Stimulated activated naive CD4-positive, alpha-beta T cell (primary cell): Measurements from ENCODE around the gene CDC34.
A peak's percentile ranks its signal among the peaks of the same experiment; 100 is the strongest.
"Not testable (repeated sequence)": the region's sequence is repeated elsewhere in the genome, so short reads cannot be mapped to it uniquely, and the experiment has no call there.

Experiments
- DNase-seq, 6 experiments: peaks; one replicate each; lab custom pipeline; 2025; lab: John Stamatoyannopoulos, UW

Gene CDC34

DNA sequence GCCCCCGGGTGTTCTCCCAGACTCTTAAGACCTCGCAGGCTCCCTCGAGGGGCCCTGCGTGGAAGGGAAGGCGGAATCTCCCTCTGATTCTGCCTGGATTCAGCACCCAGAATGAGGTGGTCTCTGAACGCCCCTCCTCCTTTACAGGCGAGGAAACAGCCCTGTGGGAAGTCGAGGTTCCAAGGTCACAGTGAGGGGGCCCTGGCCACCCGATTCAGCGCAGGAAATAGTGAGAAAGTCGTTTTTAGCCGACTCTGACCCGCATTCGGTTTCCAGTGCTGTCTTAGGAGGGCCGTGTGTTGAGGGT is 41.9 kb downstream of the CDC34 start:
- DNase-seq = no peak

DNA sequence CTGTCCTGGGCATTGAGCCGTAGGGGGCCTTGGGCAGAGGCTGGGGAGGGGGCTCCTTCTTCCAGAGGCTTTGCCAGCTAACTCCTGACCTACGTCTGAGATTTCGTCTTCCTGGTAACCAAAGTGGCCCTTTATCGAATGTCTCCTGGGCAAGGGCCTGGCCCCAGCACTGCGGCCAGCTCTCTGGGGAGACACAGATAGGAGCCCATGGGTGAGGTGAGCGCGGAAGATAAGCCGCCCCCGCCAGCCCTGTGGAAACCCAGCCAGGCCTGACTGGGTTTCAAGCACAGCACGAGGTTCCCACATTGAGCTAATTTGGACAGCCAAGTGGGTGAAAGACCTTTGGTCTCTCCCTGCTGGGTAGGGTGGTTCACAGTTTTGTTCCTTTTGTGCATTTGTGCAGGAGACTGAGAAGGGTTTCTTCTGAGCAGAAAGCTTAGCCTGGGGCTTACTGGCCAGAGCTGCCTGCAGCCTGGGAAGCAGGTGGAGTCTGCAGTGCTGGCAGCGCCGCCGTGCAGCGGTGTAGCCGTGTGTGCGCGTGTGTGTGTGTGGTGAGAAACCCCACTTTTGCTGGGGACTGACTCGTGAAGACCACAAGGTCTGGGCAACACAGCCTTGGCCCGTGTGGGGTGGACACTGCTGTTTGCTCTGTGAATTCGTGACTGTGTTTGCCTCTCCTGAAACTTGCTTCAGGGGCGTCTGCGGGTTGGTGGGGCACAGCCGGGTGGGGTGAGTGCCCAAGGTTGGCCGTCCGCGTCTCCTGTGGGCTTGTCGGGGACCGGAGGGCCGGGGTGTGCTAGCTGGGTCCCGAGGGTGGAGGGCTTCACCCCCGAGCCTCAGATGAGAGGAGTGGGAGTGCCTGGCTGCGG is 43.3 kb downstream of the CDC34 start:
- no peak for DNase-seq

DNA sequence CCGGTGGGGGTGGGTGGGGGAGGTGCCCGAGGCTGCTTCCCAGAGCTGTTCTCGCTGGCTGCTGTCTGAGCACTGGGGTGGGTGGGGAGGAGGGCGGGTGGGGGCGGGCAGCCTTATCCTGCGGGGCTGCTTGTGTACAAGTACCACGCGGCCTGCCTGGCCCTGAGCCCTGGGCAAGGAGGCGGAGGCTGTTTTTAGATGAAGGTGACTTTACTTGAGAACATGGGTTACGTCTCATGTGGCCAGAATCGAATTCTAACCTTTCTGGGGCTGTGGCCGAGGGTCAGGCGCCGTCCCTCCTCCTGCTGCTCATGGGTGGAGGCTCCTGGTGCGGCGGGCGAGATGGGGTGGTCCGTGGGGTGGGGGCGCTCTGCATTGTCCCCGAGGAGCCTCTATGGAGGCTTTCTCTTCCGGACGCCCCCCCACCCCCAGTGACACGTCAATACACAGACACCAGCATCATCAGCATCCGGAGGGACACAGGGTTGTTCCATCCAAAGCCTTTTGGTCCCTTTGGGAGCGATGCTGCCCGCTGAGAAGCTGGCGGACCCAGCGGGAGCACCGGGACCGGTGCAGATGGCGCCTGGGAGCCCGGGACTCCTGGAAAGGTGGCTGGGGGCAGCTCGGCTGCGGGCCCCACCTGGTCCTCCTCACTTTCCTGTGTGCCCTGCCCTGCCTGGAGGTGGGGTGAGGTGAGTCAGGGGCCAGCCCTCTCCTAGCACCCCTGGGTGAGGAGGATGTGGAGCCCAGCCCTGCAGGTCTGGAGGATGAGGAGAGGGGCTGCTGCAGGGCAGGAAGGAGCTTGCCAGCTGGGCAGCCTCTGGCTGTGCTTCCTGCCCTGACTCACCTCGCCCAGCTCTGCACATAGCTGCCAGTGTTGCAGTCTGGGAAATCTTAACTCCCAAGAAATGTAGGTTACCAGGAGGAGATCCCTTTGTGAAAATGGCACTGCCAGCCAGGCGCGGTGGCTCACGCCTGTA is 44.3 kb downstream of the CDC34 start:
- DNase-seq = no peak

DNA sequence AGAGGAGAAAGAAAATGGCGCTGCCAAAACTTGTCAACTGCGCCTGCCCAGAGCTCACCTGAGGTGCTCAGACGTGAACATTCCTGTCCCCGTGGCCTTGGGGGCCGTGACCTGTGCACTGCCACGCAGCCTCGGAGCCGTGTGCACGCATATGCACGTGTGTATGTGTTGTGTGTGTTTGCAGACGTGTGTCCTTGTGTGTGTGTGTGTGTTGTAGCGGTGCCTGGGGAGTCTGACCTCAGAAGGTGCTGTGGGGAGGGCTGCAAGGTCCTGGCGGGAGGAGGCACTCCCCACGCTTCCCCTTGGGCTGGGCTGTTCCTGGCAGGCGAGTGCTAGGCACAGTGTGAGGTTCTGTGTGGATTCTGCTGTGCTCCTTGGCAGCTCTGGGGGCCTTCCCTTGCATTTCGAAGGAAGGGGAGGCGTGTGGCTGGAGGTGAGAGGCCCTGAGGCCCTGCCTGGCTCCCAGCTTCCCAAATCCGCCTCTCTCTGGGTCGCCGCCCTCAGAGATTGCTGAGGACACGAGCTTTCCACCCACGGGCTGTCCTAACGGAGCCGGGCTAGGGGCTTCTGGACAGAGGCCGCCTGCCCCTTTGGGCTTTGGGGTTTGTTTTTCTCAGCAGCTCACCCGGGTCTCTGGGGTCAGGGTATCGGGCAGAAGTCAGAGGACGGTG is 45.3 kb downstream of the CDC34 start:
- no peak for DNase-seq

DNA sequence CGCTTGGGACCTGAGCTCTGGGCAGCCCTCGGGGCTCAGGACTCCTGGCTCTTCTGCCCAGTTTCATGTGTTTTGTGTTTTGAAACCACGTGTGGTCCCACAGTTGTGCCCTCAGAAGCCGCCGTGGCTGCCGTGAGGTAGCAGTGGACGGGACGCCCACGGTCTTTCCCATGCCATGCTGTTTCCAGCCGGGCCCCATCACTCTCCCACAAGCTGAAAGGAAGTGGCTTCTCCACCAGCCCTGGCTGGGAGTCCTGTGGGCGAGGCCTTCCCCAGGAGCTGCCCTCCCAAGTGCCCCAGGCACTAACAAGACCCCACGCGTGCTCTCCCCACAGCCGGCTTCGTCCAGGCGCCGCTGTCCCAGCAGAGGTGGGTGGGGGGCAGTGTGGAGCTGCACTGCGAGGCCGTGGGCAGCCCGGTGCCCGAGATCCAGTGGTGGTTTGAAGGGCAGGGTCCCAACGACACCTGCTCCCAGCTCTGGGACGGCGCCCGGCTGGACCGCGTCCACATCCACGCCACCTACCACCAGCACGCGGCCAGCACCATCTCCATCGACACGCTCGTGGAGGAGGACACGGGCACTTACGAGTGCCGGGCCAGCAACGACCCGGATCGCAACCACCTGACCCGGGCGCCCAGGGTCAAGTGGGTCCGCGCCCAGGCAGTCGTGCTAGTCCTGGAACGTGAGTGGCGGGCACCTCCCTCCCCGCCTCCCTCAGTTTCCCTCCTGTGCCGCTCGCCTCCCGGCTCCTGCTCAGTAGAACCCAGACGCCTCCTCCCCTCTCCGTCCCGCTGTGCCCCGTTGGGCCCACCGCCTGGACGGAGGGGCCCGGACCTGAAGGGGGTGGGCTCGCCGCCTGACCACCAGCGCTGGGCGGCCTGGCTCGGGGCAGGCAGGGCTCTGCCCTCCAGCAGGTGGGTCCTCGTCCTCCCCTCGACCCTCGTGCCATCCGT is 46.2 kb downstream of the CDC34 start:
- DNase-seq = no peak

DNA sequence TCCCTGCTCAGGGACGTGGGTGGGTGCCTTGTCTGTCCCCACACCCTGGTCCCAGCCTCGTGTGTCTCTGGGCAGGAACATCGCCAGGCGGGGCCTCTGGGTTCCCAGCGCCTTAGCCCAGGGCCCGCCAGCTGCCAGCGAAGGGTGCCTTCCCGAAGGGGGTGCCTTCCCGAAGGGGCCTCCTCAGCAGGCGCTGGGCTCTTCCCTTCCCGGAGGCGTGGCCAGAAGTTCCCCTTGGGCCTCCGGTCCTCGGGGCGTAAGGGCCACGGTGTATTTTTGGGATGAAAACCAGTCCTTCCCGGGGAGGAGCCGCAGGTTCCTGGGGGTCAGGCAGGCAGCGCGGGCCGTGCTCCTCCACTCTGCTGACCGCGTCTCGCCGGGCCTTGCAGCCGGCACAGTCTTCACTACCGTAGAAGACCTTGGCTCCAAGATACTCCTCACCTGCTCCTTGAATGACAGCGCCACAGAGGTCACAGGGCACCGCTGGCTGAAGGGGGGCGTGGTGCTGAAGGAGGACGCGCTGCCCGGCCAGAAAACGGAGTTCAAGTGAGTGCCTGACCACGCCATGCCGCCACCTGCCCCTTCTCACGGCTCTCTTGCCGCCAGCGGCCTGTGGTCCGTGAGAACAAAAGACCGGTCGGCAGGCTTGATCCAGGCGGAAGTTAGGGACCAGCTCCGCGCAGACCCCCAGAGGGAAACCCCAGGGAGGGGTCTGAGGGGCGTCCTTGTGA is 47.7 kb downstream of the CDC34 start:
- DNase-seq = no peak

GRCh38 chr19:579842-580155 is 48.2 kb downstream of the CDC34 start:
- DNase-seq = no peak

DNA sequence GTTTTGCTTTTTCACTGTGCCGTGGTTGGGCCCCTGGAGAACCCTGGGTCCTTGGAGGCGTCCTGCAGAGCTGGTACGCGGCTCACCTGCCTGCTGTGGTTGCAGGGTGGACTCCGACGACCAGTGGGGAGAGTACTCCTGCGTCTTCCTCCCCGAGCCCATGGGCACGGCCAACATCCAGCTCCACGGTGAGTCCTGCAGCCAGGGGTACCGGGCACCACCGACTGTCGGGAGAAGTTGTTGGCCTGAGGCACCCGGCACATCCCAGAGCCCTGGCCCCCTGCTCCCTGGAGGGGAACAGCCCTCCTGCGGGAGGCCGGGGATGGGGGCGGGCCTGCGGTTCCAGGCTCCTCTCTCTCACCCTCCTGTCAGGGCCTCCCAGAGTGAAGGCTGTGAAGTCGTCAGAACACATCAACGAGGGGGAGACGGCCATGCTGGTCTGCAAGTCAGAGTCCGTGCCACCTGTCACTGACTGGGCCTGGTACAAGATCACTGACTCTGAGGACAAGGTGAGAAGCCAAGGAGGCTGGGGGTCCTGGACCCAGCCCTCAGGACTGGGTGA is 48.8 kb downstream of the CDC34 start:
- no peak for DNase-seq

DNA sequence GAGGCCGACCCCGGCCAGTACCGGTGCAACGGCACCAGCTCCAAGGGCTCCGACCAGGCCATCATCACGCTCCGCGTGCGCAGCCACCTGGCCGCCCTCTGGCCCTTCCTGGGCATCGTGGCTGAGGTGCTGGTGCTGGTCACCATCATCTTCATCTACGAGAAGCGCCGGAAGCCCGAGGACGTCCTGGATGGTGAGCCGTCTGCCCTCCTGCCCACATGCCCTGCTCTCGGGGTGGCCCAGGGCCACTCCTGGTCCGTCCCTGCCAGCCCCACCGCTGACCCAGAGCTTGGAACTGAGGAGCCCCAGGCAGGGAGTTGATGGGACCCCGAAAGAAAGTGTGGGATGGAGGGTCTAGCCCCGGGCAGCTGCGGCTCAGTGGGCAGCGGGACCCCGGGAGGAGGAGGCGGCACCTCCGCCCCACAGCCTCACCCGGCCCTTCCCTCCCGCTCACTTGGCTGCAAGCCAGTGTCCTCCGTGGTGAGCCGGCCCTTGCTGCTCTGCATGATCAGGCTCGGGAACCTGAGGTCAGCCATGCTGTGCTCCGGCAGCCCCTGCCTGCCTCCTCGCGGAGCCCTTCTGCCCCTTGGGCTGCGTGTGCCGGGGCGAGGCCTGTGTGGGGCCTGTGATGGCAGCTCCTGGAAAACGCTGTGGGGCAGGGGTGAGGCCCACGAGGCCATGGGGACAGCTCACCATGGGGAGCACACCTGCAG is 50.0 kb downstream of the CDC34 start:
- no peak for DNase-seq

DNA sequence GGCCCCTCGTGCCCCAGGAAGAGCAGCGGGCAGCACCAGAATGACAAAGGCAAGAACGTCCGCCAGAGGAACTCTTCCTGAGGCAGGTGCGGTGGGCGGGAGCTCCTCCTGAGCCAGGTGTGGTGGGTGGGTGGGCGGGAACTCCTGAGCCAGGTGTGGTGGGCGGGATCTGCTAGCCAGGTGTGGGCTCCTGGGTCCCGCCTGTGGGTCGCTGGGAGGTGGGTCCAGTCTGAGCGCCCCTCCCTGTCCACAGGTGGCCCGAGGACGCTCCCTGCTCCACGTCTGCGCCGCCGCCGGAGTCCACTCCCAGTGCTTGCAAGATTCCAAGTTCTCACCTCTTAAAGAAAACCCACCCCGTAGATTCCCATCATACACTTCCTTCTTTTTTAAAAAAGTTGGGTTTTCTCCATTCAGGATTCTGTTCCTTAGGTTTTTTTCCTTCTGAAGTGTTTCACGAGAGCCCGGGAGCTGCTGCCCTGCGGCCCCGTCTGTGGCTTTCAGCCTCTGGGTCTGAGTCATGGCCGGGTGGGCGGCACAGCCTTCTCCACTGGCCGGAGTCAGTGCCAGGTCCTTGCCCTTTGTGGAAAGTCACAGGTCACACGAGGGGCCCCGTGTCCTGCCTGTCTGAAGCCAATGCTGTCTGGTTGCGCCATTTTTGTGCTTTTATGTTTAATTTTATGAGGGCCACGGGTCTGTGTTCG is 51.1 kb downstream of the CDC34 start:
- no peak for DNase-seq

DNA sequence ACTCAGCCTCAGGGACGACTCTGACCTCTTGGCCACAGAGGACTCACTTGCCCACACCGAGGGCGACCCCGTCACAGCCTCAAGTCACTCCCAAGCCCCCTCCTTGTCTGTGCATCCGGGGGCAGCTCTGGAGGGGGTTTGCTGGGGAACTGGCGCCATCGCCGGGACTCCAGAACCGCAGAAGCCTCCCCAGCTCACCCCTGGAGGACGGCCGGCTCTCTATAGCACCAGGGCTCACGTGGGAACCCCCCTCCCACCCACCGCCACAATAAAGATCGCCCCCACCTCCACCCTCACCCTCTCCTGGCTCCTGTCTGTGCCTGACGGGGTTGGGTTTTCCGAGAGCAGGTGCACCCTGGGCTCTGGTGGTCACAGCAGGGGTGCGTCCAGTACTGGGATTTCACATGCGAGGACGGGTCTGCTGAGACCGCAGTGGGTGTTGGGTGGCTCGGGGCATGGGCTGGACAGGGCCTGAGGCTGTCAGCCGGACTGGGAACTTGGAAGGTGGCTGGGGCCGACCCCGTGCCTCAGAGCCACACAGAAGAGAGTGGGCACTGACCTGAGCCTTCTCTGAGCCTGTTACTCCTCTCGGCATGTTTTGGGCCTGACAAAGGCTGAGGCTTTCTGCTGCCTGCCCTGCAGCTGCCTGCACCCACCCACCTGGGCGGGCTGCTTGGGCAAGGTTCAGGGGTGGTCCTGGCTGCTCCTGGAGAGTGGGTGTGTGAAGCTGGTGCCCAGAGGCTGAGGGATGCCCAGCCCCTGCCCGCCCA is 51.8 kb downstream of the CDC34 start:
- no peak for DNase-seq

GRCh38 chr19:583968-584239 is 52.3 kb downstream of the CDC34 start:
- DNase-seq = no peak

DNA sequence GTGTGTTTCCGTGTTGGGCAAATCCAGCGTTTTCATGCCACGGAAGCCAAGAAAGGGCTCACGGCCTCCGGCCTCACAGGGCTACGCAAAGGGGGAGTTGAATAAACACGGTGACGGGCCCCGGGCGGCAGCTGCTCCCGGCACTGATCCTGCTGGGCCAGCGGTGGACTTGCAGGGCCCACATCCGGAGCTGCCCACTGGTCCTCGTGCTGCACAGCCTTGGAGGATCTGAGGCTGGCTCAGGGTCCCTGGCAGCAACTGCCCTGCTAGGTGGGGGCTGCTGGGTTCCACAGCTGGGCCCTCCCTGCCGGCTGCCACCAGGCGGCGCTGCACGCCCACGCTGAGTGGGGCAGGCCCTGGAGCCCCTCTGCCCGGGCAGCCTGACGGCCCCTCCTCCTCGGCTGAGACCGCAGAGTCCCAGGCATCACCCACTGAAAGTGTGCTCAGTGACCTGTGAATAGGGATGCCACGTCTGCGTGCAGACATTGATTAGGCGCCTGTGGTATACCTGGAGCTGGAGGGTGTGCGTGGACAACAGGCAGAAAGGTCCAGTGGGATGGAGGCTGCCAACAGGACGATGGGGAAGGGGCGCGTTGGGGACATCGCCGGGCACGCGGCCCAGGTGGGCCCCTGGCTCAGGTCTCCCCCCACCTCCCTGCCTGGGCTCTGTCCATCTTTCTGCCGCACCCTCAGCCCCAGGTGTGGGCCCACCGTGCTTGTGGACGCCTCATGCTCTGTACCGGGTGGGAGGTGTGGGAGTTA is 52.9 kb downstream of the CDC34 start:
- DNase-seq = peak in 5 of 6 experiments; percentile 43 to 72 (median 57)

DNA sequence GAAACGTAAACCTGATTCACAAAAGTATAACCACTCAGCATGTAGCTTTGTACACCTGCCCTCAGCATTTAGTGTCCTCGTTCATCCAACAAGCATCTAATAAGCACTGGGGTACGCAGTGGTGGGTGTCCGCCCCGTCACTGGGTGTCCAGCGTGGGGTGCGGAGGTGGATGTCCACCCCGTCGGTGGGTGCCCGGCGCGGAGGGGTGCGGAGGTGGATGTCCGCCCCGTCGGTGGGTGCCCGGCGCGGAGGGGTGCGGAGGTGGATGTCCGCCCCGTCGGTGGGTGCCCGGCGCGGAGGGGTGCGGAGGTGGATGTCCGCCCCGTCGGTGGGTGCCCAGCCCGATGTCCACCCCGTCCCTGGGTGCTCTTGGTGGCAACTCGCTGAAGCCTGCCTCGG is 53.6 kb downstream of the CDC34 start:
- DNase-seq = not testable (repeated sequence)

GRCh38 chr19:585551-586110 is 54.1 kb downstream of the CDC34 start:
- DNase-seq = no peak

- DNase-seq = peak; percentile 21 to 65 (median 52)
These were observed 56.7 kb downstream of the CDC34 start for GRCh38 chr19:588093-588740.
